OCI-LY3 (cell line): Measurements from ENCODE around the gene BRICD5.

Experiments used
- H2AFZ ChIP-seq: fragments of 200-600, 300-600 bp; shearing (Covaris generic); 2 replicates; pipeline ENCODE4 v1.6.0; 2014; ENCODE audit warnings: antibody characterized with exemption, low read depth, low read length
- H3K27ac ChIP-seq: fragments of 200-600, 300-600 bp; sonication (generic); 2 replicates; pipeline ENCODE4 v1.5.1; 2014; ENCODE audit warnings: mild to moderate bottlenecking, low read length, moderate library complexity, mixed read lengths
- H3K27me3 ChIP-seq: fragments of 200-600, 300-600 bp; sonication (generic); 2 replicates; pipeline ENCODE4 v1.6.1; 2014; ENCODE audit warnings: low read depth, low read length, mixed read lengths
- H3K36me3 ChIP-seq: fragments of 200-600, 300-600 bp; sonication (generic); replicated peaks from 2 replicates; pipeline ENCODE3; 2014; ENCODE audit warnings: low read depth, low read length, mixed read lengths
- H3K4me1 ChIP-seq: fragments of 300-600, 200-600 bp; sonication (generic); 2 replicates; pipeline ENCODE4 v1.6.1; 2014; ENCODE audit warnings: low read length, mixed read lengths
- H3K4me2 ChIP-seq: fragments of 200-600, 300-600 bp; sonication (generic); 2 replicates; pipeline ENCODE4 v1.6.1; 2014; ENCODE audit warnings: low read length, mixed read lengths
- H3K4me3 ChIP-seq: fragments of 300-600, 200-600 bp; sonication (generic); 2 replicates; pipeline ENCODE4 v1.5.1; 2014; ENCODE audit warnings: antibody characterized with exemption, mild to moderate bottlenecking, low read length, moderate library complexity
- H3K79me2 ChIP-seq: fragments of 300-600, 200-600 bp; shearing (Covaris generic); 2 replicates; pipeline ENCODE4 v1.6.1; 2014; ENCODE audit warnings: mild to moderate bottlenecking, low read length, mixed read lengths
- H3K9ac ChIP-seq: fragments of 300-600, 200-600 bp; shearing (Covaris generic); 2 replicates; pipeline ENCODE4 v1.6.0; 2014; ENCODE audit warnings: mild to moderate bottlenecking, low read length, moderate library complexity
- H3K9me3 ChIP-seq: fragments of 200-600, 300-600 bp; shearing (Covaris generic); 2 replicates; pipeline ENCODE4 v1.6.1; 2014; ENCODE audit warnings: low read length, mixed read lengths; ENCODE audit not compliant: insufficient read depth
- H4K20me1 ChIP-seq: fragments of 200-600, 300-600 bp; sonication (generic); 2 replicates; pipeline ENCODE4 v1.6.1; 2016; ENCODE audit warnings: low read length, mixed read lengths; ENCODE audit not compliant: insufficient read depth
- CTCF ChIP-seq: fragments of 200-600, 300-600 bp; sonication (generic); IDR thresholded peaks from 2 replicates; pipeline ENCODE4 v1.5.1; 2014; ENCODE audit warnings: antibody characterized with exemption, low read length, low read depth
- EZH2phosphoT487 ChIP-seq: fragments of 200-600 bp; shearing (Covaris generic); IDR thresholded peaks from 2 replicates; pipeline ENCODE4 v1.6.1; 2018; ENCODE audit warnings: antibody characterized with exemption, mixed run types, low read depth

The BRICD5 gene

GRCh38 chr16:2228161-2228824 is 17.6 kb upstream of the BRICD5 start:
- Histone ChIP-seq H4K20me1 (peaks cover 13% of the 10 kb centered on the region), H3K36me3 (peaks cover 11% of the 10 kb centered on the region), H3K27ac (no peak overlapping the region), H3K4me3 (no peak overlapping the region), H3K9me3 (no peaks in the 10 kb centered on the region), H3K4me2 (no peak overlapping the region), H3K79me2 (peaks cover 50% of the 10 kb centered on the region), H3K4me1 (peaks cover 5% of the 10 kb centered on the region; the same call in 1 of the 2 replicates), H2AFZ (no peak overlapping the region), H3K27me3 (no peaks in the 10 kb centered on the region), H3K9ac (no peak overlapping the region)
- TF ChIP-seq EZH2phosphoT487 (no peak), CTCF (no peak)

- TF ChIP-seq CTCF (no peak), EZH2phosphoT487 (no peak)
- H3K27ac ChIP-seq: no peak overlapping the region
- no peaks in the 10 kb centered on the region for H3K9me3 ChIP-seq
- H3K36me3 ChIP-seq: peaks cover 6% of the 10 kb centered on the region
- H3K27me3 ChIP-seq: no peaks in the 10 kb centered on the region
- H3K9ac ChIP-seq: no peak overlapping the region
- peaks cover 5% of the 10 kb centered on the region; the same call in 1 of the 2 replicates for H3K4me1 ChIP-seq
- H2AFZ ChIP-seq: no peak overlapping the region
- no peak overlapping the region for H3K4me2 ChIP-seq
- no peak overlapping the region for H3K4me3 ChIP-seq
- peaks cover 50% of the 10 kb centered on the region for H3K79me2 ChIP-seq
- peaks cover 13% of the 10 kb centered on the region for H4K20me1 ChIP-seq
These were observed 16.3 kb upstream of the BRICD5 start for GRCh38 chr16:2226918-2227317.

DNA sequence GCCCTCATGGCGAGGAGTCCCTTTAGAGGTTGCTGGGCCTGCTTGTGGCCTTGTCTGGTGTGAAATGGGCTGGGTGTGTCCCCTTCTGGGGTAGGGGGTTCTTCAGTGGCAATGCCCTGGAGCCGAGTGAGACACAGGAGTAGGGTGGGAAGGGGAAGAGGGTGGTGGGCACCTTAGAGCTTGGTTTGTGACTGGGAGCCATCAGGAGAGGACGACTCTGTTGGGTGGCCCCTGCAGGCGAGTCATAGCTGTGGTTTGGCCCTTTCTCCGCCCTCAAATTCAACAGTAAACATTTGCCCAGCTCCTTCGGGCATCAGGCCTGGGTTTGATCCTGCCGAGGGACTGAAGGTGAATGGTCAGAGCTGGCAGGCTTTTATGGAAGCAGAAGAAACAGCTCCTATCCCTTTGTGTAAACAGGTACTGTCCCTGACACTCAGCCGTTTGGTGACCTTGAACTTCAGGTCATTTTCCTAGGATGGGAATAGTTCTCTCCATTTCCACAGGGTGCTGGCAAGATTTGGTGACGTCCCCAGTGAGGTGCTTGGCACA is 15.7 kb upstream of the BRICD5 start:
- Histone ChIP-seq H3K4me2 (no peak overlapping the region), H2AFZ (no peak overlapping the region), H3K27ac (no peak overlapping the region), H3K4me3 (no peak overlapping the region), H3K79me2 (peaks cover 50% of the 10 kb centered on the region), H4K20me1 (peaks cover 13% of the 10 kb centered on the region), H3K4me1 (peaks cover 5% of the 10 kb centered on the region; the same call in 1 of the 2 replicates), H3K9ac (no peak overlapping the region), H3K27me3 (no peaks in the 10 kb centered on the region), H3K36me3 (peaks cover 2% of the 10 kb centered on the region), H3K9me3 (no peaks in the 10 kb centered on the region)
- TF ChIP-seq EZH2phosphoT487 (no peak), CTCF (no peak)

- Histone ChIP-seq H3K27ac (peak overlapping the region; percentile 51), H3K9ac (peak overlapping the region; percentile 86), H3K36me3 (peaks cover 2% of the 10 kb centered on the region), H4K20me1 (peaks cover 13% of the 10 kb centered on the region), H3K4me1 (peaks cover 5% of the 10 kb centered on the region; the same call in 1 of the 2 replicates), H3K27me3 (no peaks in the 10 kb centered on the region), H3K79me2 (peaks cover 49% of the 10 kb centered on the region), H3K9me3 (no peaks in the 10 kb centered on the region), H3K4me3 (peak overlapping the region; percentile 92), H2AFZ (peak overlapping the region; percentile 16; the same call in 1 of the 2 replicates), H3K4me2 (peak overlapping the region; percentile 89)
- no peak for TF ChIP-seq CTCF
- TF ChIP-seq EZH2phosphoT487: no peak
These were observed 13.4 kb upstream of the BRICD5 start for GRCh38 chr16:2223942-2224486.
